Measurements from ENCODE around the gene GRIA3.

- TF ChIP-seq CTCF (IDR thresholded peaks at IDR 0.05) (no peak), NFIC (IDR thresholded peaks at IDR 0.05; ENCODE audit: borderline replicate concordance) (no peak), NRF1 (IDR thresholded peaks at IDR 0.05; ENCODE audit: low read depth, low read length) (no peak), SIN3A (IDR thresholded peaks at IDR 0.05; ENCODE audit: borderline replicate concordance, low read depth, low read length) (no peak), TEAD4 (IDR thresholded peaks at IDR 0.05; ENCODE audit: borderline replicate concordance, insufficient read depth) (no peak), MXI1 (IDR thresholded peaks at IDR 0.05; ENCODE audit: low read depth, low read length) (no peak), GATA2 (CRISPR knock-in tag; IDR thresholded peaks at IDR 0.05) (no peak)
These were observed 146.3 kb downstream of the GRIA3 start for GRCh38 chrX:123330229-123330942.
